ENCODE measurements around the gene TFAP2D. TPM values are rescaled to one million over a fixed set of nuclear protein-coding genes. Genes with fewer than 3 reads are reported as not detected.

TFAP2D gene
- total and polyA plus RNA-seq, 2 experiments from 2014 or later = not detected

- no peaks in the 10 kb centered on the region for H3K36me3 ChIP-seq (ENCODE audit: insufficient read depth)
- H3K79me2 ChIP-seq (replicated peaks; ENCODE audit: insufficient read depth) = no peaks in the 10 kb centered on the region
- H3K4me2 ChIP-seq = no peak overlapping the region
- no peaks in the 10 kb centered on the region for H4K20me1 ChIP-seq (replicated peaks; ENCODE audit: insufficient read depth)
- H2AFZ ChIP-seq = no peak overlapping the region
- no peaks in the 10 kb centered on the region for H3K4me1 ChIP-seq (ENCODE audit: insufficient read depth)
- Mint-ChIP-seq H3K9me3 (peaks cover 12% of the 10 kb centered on the region), H3K27me3 (ENCODE audit: insufficient read depth, low read depth, poor library complexity) (no peaks in the 10 kb centered on the region), H3K27ac (no peak overlapping the region), H3K4me3 (no peak overlapping the region), H3K4me1 (no peaks in the 10 kb centered on the region), H3K36me3 (ENCODE audit: low read depth) (peaks cover 6% of the 10 kb centered on the region; the same call in 2 of the 3 replicates)
- no peaks in the 10 kb centered on the region for H3K9me2 ChIP-seq (ENCODE audit: insufficient read depth)
- no peak for ATAC-seq
- no peaks in the 10 kb centered on the region for H3F3A ChIP-seq (replicated peaks; ENCODE audit: low read depth)
- DNase-seq (ENCODE audit: low spot score) = no peak
- no peak overlapping the region for H3K4me3 ChIP-seq
- no peak for TF ChIP-seq ZNF331 (CRISPR knock-in tag; IDR thresholded peaks at IDR 0.05; ENCODE audit: low read depth)
- no peak for TF ChIP-seq ETS1 (IDR thresholded peaks at IDR 0.05)
- TF ChIP-seq CREB1 (CRISPR knock-in tag; IDR thresholded peaks at IDR 0.05; ENCODE audit: low read depth) = no peak
- no peak for TF ChIP-seq POLR2AphosphoS5 (IDR thresholded peaks at IDR 0.05; ENCODE audit: low read depth)
- no peak for TF ChIP-seq EZH2phosphoT487 (IDR thresholded peaks at IDR 0.05; ENCODE audit: unreplicated experiment)
- TF ChIP-seq ZNF114 (CRISPR knock-in tag; IDR thresholded peaks at IDR 0.05) = no peak
- TF ChIP-seq EZH2 (IDR thresholded peaks at IDR 0.05; ENCODE audit: low read depth, unreplicated experiment) = no peak
- no peak for TF ChIP-seq ZNF462 (CRISPR knock-in tag; IDR thresholded peaks at IDR 0.05)
- TF ChIP-seq STAT1 (IDR thresholded peaks at IDR 0.05; ENCODE audit: unreplicated experiment) = no peak
- TF ChIP-seq CTCF (conservative IDR thresholded peaks at IDR 0.05; ENCODE audit: low read depth in 2 of 2) = no peak
- TF ChIP-seq JUNB (IDR thresholded peaks at IDR 0.05; ENCODE audit: unreplicated experiment) = no peak
- TF ChIP-seq REST (IDR thresholded peaks at IDR 0.05; ENCODE audit: unreplicated experiment) = no peak
- no peak for TF ChIP-seq NANOG (IDR thresholded peaks at IDR 0.05; ENCODE audit: borderline replicate concordance)
- no peaks in the 10 kb centered on the region for H3K27me3 ChIP-seq (ENCODE audit: insufficient read depth)
- no peak overlapping the region for H3K27ac ChIP-seq (ENCODE audit: low read depth)
Observed at GRCh38 chr6:50807035-50807434, 93.7 kb downstream of the TFAP2D start.

All from GM23338 (cell line).